Measurements from ENCODE around the gene SEPTIN7. TPM values are rescaled to one million over a fixed set of nuclear protein-coding genes. Genes with fewer than 3 reads are reported as not detected.

Gene SEPTIN7
- total and polyA plus RNA-seq, 2 of the 13 experiments (the other 11 are each of a cell fraction or from before 2014, with no cell fraction given), result 103 to 129 TPM

- TF ChIP-seq ZNF660 (CRISPR knock-in tag; IDR thresholded peaks at IDR 0.05; ENCODE audit: borderline replicate concordance, low read depth) (no peak), NFE2L2 (IDR thresholded peaks at IDR 0.05; ENCODE audit: low read length) (no peak), ZSCAN5A (CRISPR knock-in tag; IDR thresholded peaks at IDR 0.05; ENCODE audit: borderline replicate concordance) (peak; percentile 49; the same call in 1 of the 2 replicates), ZNF703 (CRISPR knock-in tag; IDR thresholded peaks at IDR 0.05; ENCODE audit: borderline replicate concordance) (no peak; the same call in 1 of the 2 replicates), CBX5 (CRISPR knock-in tag; IDR thresholded peaks at IDR 0.05; ENCODE audit: borderline replicate concordance) (peak; percentile 39; the same call in 1 of the 2 replicates), ZBTB25 (CRISPR knock-in tag; IDR thresholded peaks at IDR 0.05) (0 out of 2 replicates have a peak, but pooled peaks have one; percentile 43), E2F1 (CRISPR knock-in tag; IDR thresholded peaks at IDR 0.05) (0 out of 2 replicates have a peak, but pooled peaks have one; percentile 17), ZNF841 (CRISPR knock-in tag; IDR thresholded peaks at IDR 0.05; ENCODE audit: borderline replicate concordance) (no peak), KLF9 (CRISPR knock-in tag; IDR thresholded peaks at IDR 0.05; ENCODE audit: low read depth) (peak; percentile 90), POGK (CRISPR knock-in tag; conservative IDR thresholded peaks at IDR 0.05) (peak; percentile 59; the same call in 1 of the 2 replicates), KLF15 (CRISPR knock-in tag; IDR thresholded peaks at IDR 0.05; ENCODE audit: borderline replicate concordance) (no peak), HNRNPK (IDR thresholded peaks at IDR 0.05; ENCODE audit: low read depth, low read length, poor library complexity, severe bottlenecking) (no peak), ZSCAN29 (CRISPR knock-in tag; conservative IDR thresholded peaks at IDR 0.05) (no peak), ZNF782 (CRISPR knock-in tag; IDR thresholded peaks at IDR 0.05; ENCODE audit: borderline replicate concordance) (no peak), ZNF207 (IDR thresholded peaks at IDR 0.05; ENCODE audit: borderline replicate concordance) (no peak), ZNF292 (CRISPR knock-in tag; IDR thresholded peaks at IDR 0.05; ENCODE audit: borderline replicate concordance, low read depth) (no peak; the same call in 1 of the 2 replicates), ARNTL (CRISPR knock-in tag; IDR thresholded peaks at IDR 0.05) (no peak), PLSCR1 (CRISPR knock-in tag; IDR thresholded peaks at IDR 0.05; ENCODE audit: borderline replicate concordance) (no peak), ZNF839 (CRISPR knock-in tag; IDR thresholded peaks at IDR 0.05; ENCODE audit: borderline replicate concordance) (no peak), GFI1 (CRISPR knock-in tag; IDR thresholded peaks at IDR 0.05; ENCODE audit: borderline replicate concordance) (peak; percentile 59; the same call in 1 of the 2 replicates)
Observed at GRCh38 chr7:35800718-35801391, at the start of gene SEPTIN7 (continued).

Data from HepG2 (cell line).